GM12873 (cell line): ENCODE data around the gene CD34.

Experiments used
- TF ChIP-seq, protein P1 (sequence below): IDR thresholded peaks from 2 replicates; pipeline ENCODE4 v1.5.1; 2012; ENCODE audit warnings: low read depth, mild to moderate bottlenecking, moderate library complexity, low read length, control low read depth; ENCODE audit not compliant: insufficient read depth; ENCODE audit errors: missing control alignments

Gene CD34

DNA sequence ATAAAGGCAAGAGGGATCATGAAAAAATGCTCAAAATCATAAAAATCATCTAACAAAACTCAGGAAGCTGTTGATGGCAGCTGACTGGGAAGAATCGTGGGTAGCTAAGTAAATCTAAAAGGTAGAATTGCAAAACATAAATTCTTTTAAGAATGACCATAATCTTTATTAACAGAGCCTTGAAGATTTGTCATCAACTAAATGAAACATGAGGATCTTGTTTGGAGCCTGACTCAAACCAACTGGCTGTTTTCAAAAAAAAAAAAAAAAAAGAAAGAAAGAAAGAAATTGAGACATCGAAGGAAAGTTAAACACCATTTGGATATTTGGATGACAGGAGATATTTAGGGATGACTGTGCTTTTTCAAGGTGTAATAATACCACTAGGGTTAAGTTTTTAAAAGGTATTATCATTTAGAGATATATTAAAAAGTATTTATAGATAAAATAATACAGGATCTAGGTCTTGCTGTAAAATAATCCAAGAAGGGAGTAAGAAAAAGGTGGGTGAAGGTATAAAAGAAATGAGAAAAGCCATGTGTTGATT, 48.6 kb downstream of the CD34 start:
- TF ChIP-seq, protein P1, sequence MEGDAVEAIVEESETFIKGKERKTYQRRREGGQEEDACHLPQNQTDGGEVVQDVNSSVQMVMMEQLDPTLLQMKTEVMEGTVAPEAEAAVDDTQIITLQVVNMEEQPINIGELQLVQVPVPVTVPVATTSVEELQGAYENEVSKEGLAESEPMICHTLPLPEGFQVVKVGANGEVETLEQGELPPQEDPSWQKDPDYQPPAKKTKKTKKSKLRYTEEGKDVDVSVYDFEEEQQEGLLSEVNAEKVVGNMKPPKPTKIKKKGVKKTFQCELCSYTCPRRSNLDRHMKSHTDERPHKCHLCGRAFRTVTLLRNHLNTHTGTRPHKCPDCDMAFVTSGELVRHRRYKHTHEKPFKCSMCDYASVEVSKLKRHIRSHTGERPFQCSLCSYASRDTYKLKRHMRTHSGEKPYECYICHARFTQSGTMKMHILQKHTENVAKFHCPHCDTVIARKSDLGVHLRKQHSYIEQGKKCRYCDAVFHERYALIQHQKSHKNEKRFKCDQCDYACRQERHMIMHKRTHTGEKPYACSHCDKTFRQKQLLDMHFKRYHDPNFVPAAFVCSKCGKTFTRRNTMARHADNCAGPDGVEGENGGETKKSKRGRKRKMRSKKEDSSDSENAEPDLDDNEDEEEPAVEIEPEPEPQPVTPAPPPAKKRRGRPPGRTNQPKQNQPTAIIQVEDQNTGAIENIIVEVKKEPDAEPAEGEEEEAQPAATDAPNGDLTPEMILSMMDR: no peak

DNA sequence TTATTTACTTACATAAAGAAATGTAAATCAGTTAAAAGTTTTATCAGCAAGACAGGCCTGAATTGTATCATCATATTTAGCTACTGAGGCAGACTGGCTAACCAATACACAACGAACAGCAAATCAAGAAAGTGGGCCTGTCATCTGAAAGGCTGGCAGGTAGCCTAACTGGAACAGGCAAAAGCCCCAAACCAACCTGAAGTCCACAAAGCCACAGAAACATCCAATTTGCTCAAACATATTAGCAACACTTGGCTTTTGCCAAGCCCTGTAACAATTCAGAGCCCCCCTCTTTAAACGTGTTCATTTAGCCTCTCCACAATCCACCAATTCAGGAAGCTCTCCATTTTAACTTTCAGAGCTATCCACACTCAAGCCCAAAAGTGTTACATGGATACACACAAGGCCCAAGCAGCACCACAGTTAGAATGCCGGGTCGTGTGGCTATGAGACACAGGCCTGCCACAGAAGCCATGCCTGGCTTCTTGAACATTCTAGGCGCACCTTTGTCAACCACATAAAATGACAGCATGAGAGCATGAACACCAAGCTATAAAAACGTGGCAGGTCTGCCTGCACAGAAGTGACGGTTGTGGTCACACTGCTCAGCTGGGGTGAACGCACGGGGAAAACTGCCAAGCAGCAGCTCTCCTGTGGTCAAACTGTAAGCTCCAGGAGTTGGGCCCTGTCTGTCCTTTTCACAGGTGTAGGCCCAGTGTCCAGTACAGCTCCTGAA, 49.3 kb downstream of the CD34 start:
- TF ChIP-seq, protein P1: no peak

DNA sequence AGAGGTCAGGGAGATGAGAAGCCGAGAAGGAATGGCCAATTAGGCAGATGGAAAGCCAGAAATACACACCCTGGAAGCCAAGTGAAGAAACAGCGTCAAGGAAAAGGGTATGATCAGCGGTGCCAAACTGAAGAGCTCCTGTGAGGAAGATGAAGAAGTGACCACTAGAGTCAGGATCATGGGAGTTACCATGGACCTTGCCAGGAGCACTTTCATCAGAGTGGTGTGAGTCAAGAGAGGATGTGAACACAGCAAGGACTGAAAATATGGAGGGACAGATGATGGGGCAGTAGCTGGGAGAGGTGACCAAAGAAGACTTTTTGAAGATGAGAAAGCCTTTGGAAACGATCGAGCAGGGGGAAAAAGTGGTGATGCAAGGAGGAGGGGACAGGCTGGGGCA, 50.4 kb downstream of the CD34 start:
- TF ChIP-seq, protein P1: no peak

DNA sequence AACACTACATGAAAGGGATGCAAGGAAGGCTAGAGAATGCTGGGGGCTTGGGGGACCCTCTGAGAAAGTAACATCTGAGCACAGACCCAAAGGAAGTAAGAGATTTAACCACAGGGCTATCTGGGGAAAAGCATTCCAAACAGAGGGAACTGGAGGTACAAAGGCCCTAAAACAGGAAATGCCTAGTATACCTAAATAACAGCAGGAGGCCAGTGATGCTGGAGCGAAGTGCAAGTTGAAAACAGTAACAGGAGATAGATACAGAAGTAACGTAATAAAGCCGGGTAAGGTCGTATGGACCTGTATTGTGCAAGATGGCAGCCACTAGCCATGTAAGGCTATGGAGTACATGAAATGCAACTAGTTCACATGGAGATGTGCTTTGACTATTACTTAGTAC, 52.1 kb downstream of the CD34 start:
- TF ChIP-seq, protein P1: no peak

DNA sequence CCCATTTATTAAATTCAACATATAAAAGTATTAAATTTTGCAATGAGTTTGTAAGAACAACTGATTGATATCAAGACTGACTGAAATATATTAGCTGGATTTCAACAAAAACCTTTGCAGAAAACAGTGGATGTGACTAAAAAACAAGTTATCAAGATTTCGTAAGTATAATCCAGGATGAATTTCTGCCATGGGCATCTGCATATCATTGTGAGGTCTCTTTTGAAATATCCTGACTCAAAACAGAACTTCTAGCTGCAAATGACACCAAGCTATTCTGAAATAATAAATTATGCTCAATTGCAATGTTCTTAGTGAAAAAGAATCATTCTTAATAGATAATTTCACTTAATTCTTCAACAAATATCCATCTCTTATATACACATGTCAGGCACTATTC, 52.6 kb downstream of the CD34 start:
- TF ChIP-seq, protein P1: no peak

DNA sequence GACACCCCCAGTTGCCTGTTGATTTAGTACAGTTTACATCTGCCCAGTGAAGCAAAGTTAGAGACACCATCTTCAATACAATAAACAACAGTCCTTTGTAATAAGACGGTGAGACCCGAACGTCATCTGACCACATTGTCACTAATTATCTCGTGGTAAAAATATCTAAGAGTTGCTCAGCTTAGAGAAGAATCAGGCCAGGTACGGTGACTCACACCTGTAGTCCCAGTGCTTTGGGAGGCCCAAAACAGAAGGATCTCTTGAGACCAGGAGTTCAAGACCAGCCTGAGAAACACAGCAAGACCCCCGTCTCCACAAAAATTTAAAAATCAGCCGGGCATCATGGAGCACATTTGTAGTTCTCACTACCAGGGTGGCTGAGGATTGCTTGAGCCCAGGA, 53.5 kb downstream of the CD34 start:
- TF ChIP-seq, protein P1: no peak

DNA sequence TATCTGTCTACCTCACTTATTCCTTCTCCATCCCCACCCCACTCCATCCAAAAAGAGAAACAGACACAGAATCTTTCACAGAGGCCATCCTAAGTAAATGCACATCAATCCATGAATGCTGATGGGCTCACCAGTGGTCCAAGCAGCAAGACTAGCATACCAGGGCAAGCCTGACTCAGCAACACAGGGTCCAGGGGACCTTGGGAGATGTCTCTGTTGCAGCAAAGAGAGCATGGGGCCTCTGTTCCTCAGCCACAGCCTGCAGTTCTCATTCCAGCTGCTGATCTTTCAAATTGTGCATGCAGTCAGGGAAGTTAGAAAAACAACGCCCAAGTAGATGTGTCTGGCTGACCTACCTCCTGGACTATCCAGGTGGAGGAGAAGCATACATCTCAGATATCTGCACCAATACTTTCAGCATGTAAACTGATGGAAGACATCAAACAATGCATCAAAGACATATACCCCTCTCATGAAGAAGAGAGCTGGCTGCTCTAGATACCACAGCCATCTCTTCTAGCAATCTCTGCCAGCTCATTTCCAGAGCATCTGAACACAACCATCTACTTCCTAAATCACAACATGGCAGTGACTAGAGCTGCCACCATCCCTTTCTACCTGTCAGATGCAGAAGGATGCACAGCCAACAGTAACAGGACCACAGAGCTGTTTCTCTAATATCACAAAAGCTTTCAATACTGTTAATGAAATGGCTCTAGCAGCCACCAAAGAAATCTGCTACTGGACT, 54.5 kb downstream of the CD34 start:
- TF ChIP-seq, protein P1: no peak
